T-helper 1 cell treated with Interleukin-12 subunit alpha and Interleukin-12 subunit beta and Interleukin-4 antibody, amounts not matched to agents 30 μg/mL and 1 μg/mL, for 36 hours (primary cell): ENCODE measurements around the gene ASGR2.
"Not testable (repeated sequence)": the region's sequence is repeated elsewhere in the genome, so short reads cannot be mapped to it uniquely, and the experiment has no call there.

Source experiments
- H3K27ac Mint-ChIP-seq: one replicate; pipeline ENCODE4 v1.8.0; 2021; ENCODE audit warnings: mild to moderate bottlenecking, mixed read lengths
- H3K27me3 Mint-ChIP-seq: one replicate; pipeline ENCODE4 v1.8.0; 2021; ENCODE audit warnings: low read depth, mixed read lengths
- H3K36me3 Mint-ChIP-seq: one replicate; pipeline ENCODE4 v1.8.0; 2021; ENCODE audit warnings: low read depth, mixed read lengths
- H3K4me1 Mint-ChIP-seq: one replicate; pipeline ENCODE4 v1.8.0; 2021; ENCODE audit warnings: low read depth, mixed read lengths
- H3K4me3 Mint-ChIP-seq: one replicate; pipeline ENCODE4 v1.8.0; 2021; ENCODE audit warnings: mild to moderate bottlenecking, moderate library complexity, mixed read lengths
- H3K9me3 Mint-ChIP-seq: one replicate; pipeline ENCODE4 v1.8.0; 2021; ENCODE audit warnings: mixed read lengths

ASGR2 gene

GRCh38 chr17:7132511-7133094 is 18.0 kb upstream of the ASGR2 start:
- peak overlapping the region; percentile 94 for H3K27ac Mint-ChIP-seq
- no peaks in the 10 kb centered on the region for H3K9me3 Mint-ChIP-seq
- no peaks in the 10 kb centered on the region for H3K36me3 Mint-ChIP-seq
- H3K27me3 Mint-ChIP-seq = peaks cover 12% of the 10 kb centered on the region
- peaks cover 20% of the 10 kb centered on the region for H3K4me1 Mint-ChIP-seq
- peak overlapping the region; percentile 41 for H3K4me3 Mint-ChIP-seq

DNA sequence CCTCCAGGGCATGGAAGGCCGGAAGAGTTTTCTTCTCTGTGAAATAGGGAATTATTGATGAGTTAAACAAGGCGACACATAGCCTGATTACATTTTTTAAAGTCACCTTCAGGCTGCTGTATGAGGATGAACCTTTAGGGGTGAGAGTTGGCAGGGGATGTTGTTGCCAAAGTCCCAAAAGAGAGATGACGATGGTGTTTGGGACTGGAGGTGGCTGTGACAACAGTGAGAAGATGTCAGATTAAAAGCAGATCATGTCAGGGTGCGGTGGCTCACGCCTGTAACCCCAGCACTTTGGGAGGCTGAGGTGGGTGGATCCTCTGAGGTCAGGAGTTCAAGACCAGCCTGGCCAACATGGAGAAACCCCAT is 16.8 kb upstream of the ASGR2 start:
- H3K4me1 Mint-ChIP-seq = peaks cover 20% of the 10 kb centered on the region
- no peaks in the 10 kb centered on the region for H3K36me3 Mint-ChIP-seq
- no peak overlapping the region for H3K4me3 Mint-ChIP-seq
- no peaks in the 10 kb centered on the region for H3K9me3 Mint-ChIP-seq
- peak overlapping the region; percentile 94 for H3K27ac Mint-ChIP-seq
- peaks cover 3% of the 10 kb centered on the region for H3K27me3 Mint-ChIP-seq

DNA sequence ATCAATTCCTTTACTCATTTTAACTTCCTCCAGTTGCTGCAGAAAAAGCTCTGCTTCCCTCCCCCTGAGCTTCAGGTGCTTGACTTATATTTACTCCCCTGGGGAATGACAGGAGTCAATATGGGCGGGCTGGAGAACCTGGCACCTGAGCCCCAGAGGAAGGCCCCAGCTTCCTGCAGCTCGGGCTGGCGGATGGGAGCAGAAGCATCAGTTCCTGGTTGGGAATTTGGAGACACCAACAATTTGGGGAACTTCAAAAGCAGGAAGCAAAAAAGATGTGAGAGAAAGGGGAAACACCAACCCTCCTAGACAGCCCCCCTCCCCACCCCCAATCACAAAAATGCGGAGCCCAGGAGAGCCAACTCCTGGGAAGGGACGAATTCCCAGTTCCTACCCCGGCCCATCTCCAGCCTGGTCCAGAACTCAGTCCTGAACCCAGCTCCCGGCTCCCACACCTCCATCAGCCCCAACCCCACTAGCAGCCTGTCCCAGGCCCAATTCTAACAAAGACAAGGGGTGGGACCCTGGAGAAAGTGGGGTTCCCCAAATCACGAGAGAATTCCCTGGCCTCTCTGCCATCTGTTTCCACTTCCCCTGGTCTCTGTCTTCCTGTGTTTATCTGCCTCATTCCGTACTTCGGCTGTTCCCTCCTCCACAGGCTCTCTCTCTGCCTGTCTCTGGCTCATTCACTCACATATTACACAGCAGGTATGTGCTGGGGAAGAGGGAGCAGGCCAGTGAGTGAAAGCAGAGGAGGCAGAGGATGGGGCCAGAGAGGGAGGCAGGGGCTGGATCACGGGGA is 16.2 kb upstream of the ASGR2 start:
- Mint-ChIP-seq H3K4me1 (peaks cover 20% of the 10 kb centered on the region), H3K36me3 (no peaks in the 10 kb centered on the region), H3K4me3 (no peak overlapping the region), H3K27me3 (no peaks in the 10 kb centered on the region), H3K27ac (peak overlapping the region; percentile 94), H3K9me3 (no peaks in the 10 kb centered on the region)

DNA sequence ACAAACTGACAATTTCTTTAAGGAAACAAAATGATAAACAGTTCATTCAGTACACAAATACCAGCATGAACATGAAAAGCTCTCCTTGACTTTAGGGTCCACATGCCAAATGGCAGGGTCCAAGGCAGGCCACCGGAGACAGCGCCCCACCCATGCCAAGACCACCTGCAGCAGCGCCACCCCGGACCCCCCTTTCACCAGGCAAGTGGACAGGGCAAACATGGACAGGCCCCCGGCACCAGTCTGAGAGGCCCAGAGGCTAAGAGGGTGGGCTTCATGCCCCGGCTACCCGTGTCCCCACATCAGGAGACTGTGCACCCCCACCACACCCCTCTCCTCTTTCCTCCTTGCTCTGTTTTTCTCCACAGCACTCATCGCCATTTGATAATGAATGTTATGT is 14.7 kb upstream of the ASGR2 start:
- Mint-ChIP-seq H3K9me3 (no peaks in the 10 kb centered on the region), H3K4me3 (no peak overlapping the region), H3K4me1 (peaks cover 20% of the 10 kb centered on the region), H3K27ac (peak overlapping the region; percentile 55), H3K27me3 (no peaks in the 10 kb centered on the region), H3K36me3 (no peaks in the 10 kb centered on the region)

GRCh38 chr17:7128160-7128559 is 13.5 kb upstream of the ASGR2 start:
- Mint-ChIP-seq H3K27ac (no peak overlapping the region), H3K4me1 (peaks cover 14% of the 10 kb centered on the region)

GRCh38 chr17:7127501-7127900 is 12.9 kb upstream of the ASGR2 start:
- H3K4me1 Mint-ChIP-seq, H3K27me3 Mint-ChIP-seq, H3K36me3 Mint-ChIP-seq: not testable (repeated sequence)

More at GRCh38 chr17:7128160-7128559, 13.5 kb upstream of the ASGR2 start:
- Mint-ChIP-seq H3K27me3 (peaks cover 4% of the 10 kb centered on the region), H3K36me3 (no peaks in the 10 kb centered on the region), H3K9me3 (no peaks in the 10 kb centered on the region), H3K4me3 (no peak overlapping the region)

GRCh38 chr17:7126386-7126785 is 11.8 kb upstream of the ASGR2 start:
- H3K4me1 Mint-ChIP-seq, H3K9me3 Mint-ChIP-seq, H3K36me3 Mint-ChIP-seq, H3K27ac Mint-ChIP-seq, H3K4me3 Mint-ChIP-seq, H3K27me3 Mint-ChIP-seq: not testable (repeated sequence)

More at GRCh38 chr17:7127501-7127900, 12.9 kb upstream of the ASGR2 start:
- not testable (repeated sequence) for H3K9me3 Mint-ChIP-seq, H3K4me3 Mint-ChIP-seq, H3K27ac Mint-ChIP-seq

- no peaks in the 10 kb centered on the region for H3K9me3 Mint-ChIP-seq
- H3K36me3 Mint-ChIP-seq = no peaks in the 10 kb centered on the region
- no peak overlapping the region for H3K4me3 Mint-ChIP-seq
- H3K4me1 Mint-ChIP-seq = peaks cover 1% of the 10 kb centered on the region
- peaks cover 14% of the 10 kb centered on the region for H3K27me3 Mint-ChIP-seq
- H3K27ac Mint-ChIP-seq = no peak overlapping the region
Measured at GRCh38 chr17:7124923-7125322, 10.3 kb upstream of the ASGR2 start.

GRCh38 chr17:7123844-7124243 is 9.2 kb upstream of the ASGR2 start:
- H3K36me3 Mint-ChIP-seq = no peaks in the 10 kb centered on the region
- no peak overlapping the region for H3K4me3 Mint-ChIP-seq
- H3K4me1 Mint-ChIP-seq = peaks cover 1% of the 10 kb centered on the region
- H3K27ac Mint-ChIP-seq = no peak overlapping the region
- no peaks in the 10 kb centered on the region for H3K9me3 Mint-ChIP-seq
- H3K27me3 Mint-ChIP-seq = peaks cover 20% of the 10 kb centered on the region

DNA sequence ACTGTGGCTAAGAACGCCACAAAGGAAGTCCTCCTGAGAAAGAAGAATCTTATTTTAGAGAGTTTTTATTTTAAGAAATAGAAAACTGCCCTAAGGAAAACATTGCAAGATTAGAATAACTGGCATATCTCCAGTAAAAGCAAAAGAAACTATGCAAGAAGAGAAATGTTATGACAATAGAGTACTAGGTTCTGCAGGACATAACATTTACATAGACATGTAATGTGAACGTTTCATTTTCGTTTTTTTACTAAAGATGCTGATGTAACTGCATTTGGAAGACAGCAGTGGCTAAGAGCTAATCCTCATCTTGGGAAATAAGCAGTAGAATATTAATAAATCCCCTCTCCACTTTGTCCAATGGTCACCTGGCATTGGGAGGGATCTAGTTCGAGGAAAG is 7.8 kb upstream of the ASGR2 start:
- Mint-ChIP-seq H3K27me3 (peaks cover 21% of the 10 kb centered on the region), H3K4me1 (peaks cover 1% of the 10 kb centered on the region), H3K36me3 (no peaks in the 10 kb centered on the region), H3K4me3 (no peak overlapping the region), H3K27ac (no peak overlapping the region), H3K9me3 (no peaks in the 10 kb centered on the region)

DNA sequence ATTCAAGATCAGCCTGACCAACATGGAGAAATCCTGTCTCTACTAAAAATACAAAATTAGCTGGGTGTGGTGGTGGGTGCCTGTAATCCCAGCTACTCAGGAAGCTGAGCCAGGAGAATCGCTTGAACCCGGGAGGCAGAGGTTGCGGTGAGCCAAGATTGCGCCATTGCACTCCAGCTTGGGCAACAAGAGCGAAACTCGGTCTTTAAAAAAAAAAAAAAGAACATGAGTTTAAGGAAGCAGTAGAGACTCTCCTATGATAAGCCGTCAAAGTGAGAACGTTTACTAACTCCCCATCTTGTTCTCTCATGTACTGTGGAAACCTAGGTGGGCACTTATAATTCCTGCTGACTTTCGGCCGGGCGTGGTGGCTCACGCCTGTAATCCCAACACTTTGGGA is 6.0 kb upstream of the ASGR2 start:
- not testable (repeated sequence) for H3K27ac Mint-ChIP-seq, H3K36me3 Mint-ChIP-seq, H3K4me3 Mint-ChIP-seq, H3K4me1 Mint-ChIP-seq, H3K9me3 Mint-ChIP-seq
- H3K27me3 Mint-ChIP-seq = peaks cover 24% of the 10 kb centered on the region

- Mint-ChIP-seq H3K4me3 (no peak overlapping the region), H3K4me1 (peaks cover 1% of the 10 kb centered on the region), H3K9me3 (no peaks in the 10 kb centered on the region), H3K27ac (no peak overlapping the region), H3K36me3 (no peaks in the 10 kb centered on the region), H3K27me3 (peaks cover 24% of the 10 kb centered on the region)
Measured at GRCh38 chr17:7120123-7120522, 5.5 kb upstream of the ASGR2 start.

DNA sequence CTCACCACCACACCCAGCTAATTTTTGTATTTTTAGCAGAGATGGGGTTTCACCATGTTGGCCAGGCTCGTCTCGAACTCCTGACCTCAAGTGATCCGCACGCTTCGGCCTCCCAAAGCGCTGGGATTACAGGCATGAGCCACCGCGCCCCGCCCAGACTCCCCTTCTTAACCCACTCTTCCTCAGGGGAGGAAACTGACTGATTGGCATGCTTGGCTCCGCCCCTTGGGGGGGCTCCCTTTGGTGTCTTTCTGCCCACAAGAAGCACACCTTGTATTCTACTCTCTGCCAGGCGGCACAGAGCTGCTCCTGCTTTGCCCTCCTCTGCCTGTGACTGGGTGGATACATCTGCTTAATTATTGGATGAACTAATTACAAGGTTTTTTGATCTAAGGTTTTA is 4.7 kb upstream of the ASGR2 start:
- no peaks in the 10 kb centered on the region for H3K9me3 Mint-ChIP-seq
- peaks cover 1% of the 10 kb centered on the region for H3K4me1 Mint-ChIP-seq
- H3K4me3 Mint-ChIP-seq = no peak overlapping the region
- H3K27ac Mint-ChIP-seq = no peak overlapping the region
- H3K27me3 Mint-ChIP-seq = peaks cover 24% of the 10 kb centered on the region
- H3K36me3 Mint-ChIP-seq = no peaks in the 10 kb centered on the region

- H3K27ac Mint-ChIP-seq = no peak overlapping the region
- H3K4me1 Mint-ChIP-seq = no peaks in the 10 kb centered on the region
- no peak overlapping the region for H3K4me3 Mint-ChIP-seq
- H3K36me3 Mint-ChIP-seq = no peaks in the 10 kb centered on the region
- peaks cover 11% of the 10 kb centered on the region for H3K27me3 Mint-ChIP-seq
- no peaks in the 10 kb centered on the region for H3K9me3 Mint-ChIP-seq
Measured at GRCh38 chr17:7114875-7115614, 423 bp upstream of the ASGR2 start.
